HepG2 (cell line): ENCODE measurements around the gene IRF2. TPM values are rescaled to one million over a fixed set of nuclear protein-coding genes. Genes with fewer than 3 reads are reported as not detected.
A peak's percentile ranks its signal among the peaks of the same experiment; 100 is the strongest.

ENCODE experiments used
- ARNT ChIP-seq: fragments of 450-650 bp; IDR thresholded peaks from 2 replicates; pipeline ENCODE4 v1.6.1; 2017
- HOXA3 ChIP-seq: sonication (generic); formaldehyde crosslinking; IDR thresholded peaks from 2 replicates; pipeline ENCODE4 v1.5.0; 2020; ENCODE audit warnings: missing genetic modification reagents
- KLF12 ChIP-seq: sonication (generic); formaldehyde crosslinking; IDR thresholded peaks from 2 replicates; pipeline ENCODE4 v1.4.0; 2020; ENCODE audit warnings: missing genetic modification reagents, borderline replicate concordance
- MED8 ChIP-seq: sonication (generic); formaldehyde crosslinking; IDR thresholded peaks from 2 replicates; pipeline ENCODE4 v1.8.1; 2023; ENCODE audit warnings: mild to moderate bottlenecking, missing genetic modification reagents; ENCODE audit not compliant: insufficient replicate concordance
- MTF2 ChIP-seq: sonication (generic); formaldehyde crosslinking; IDR thresholded peaks from 2 replicates; pipeline ENCODE4 v1.5.0; 2020; ENCODE audit warnings: missing genetic modification reagents, borderline replicate concordance
- MXD4 ChIP-seq: IDR thresholded peaks from 2 replicates; pipeline ENCODE4 v1.6.1; 2016; ENCODE audit warnings: mild to moderate bottlenecking, missing biosample characterization, missing genetic modification reagents
- THAP11 ChIP-seq: IDR thresholded peaks from 2 replicates; pipeline ENCODE4 v1.6.1; 2016; ENCODE audit warnings: missing biosample characterization, missing genetic modification reagents
- THYN1 ChIP-seq: sonication (generic); formaldehyde crosslinking; IDR thresholded peaks from 2 replicates; pipeline ENCODE4 v1.8.1; 2023; ENCODE audit warnings: low read depth, mild to moderate bottlenecking, moderate library complexity, missing genetic modification reagents, borderline replicate concordance
- ZNF101 ChIP-seq: sonication (generic); formaldehyde crosslinking; IDR thresholded peaks from 2 replicates; pipeline ENCODE4 v1.4.0; 2020; ENCODE audit warnings: mild to moderate bottlenecking, low read depth, missing genetic modification reagents, borderline replicate concordance
- ZNF121 ChIP-seq: sonication (generic); formaldehyde crosslinking; IDR thresholded peaks from 2 replicates; pipeline ENCODE4 v1.5.0; 2020; ENCODE audit warnings: mild to moderate bottlenecking, missing genetic modification reagents
- ZNF343 ChIP-seq: sonication (generic); formaldehyde crosslinking; IDR thresholded peaks from 2 replicates; pipeline ENCODE4 v1.4.0; 2020; ENCODE audit warnings: mild to moderate bottlenecking, missing genetic modification reagents
- ZNF44 ChIP-seq: sonication (generic); formaldehyde crosslinking; IDR thresholded peaks from 2 replicates; pipeline ENCODE4 v1.5.1; 2020; ENCODE audit warnings: mild to moderate bottlenecking, missing genetic modification reagents
- ZNF703 ChIP-seq: sonication (generic); formaldehyde crosslinking; IDR thresholded peaks from 2 replicates; pipeline ENCODE4 v1.5.1; 2020; ENCODE audit warnings: missing genetic modification reagents, mild to moderate bottlenecking, moderate library complexity, borderline replicate concordance
- ZNF747 ChIP-seq: sonication (generic); formaldehyde crosslinking; IDR thresholded peaks from 2 replicates; pipeline ENCODE4 v1.8.1; 2023; ENCODE audit warnings: missing genetic modification reagents, mild to moderate bottlenecking, borderline replicate concordance
- polyA plus RNA-seq, 8 experiments: library from polyadenylated mRNA; depleted of rRNA in 3 of 8; stranded (reverse) in 7 of 8; unstranded in 1 of 8; fragments of >200 nt; fragmentation: Illumina TruSeq in 4 of 8; extraction: Trizol in 4 of 8; gene quantifications; 2 replicates each; pipeline versions ENCODE4 v1.2.1 to v1.2.3, GENCODE V29; 2011 to 2016; ENCODE audit warnings: low read depth in 4 of 8, missing spikeins in 1 of 8, mixed read lengths in 1 of 8; ENCODE audit not compliant: insufficient read depth in 1 of 8
- total RNA-seq, 5 experiments: library from RNA; depleted of rRNA; stranded (reverse); fragments of >200 nt; fragmentation: Illumina TruSeq; extraction: Trizol; gene quantifications; 2 replicates each; pipeline ENCODE4 v1.2.3, GENCODE V29; 2016; ENCODE audit warnings: low read depth in 1 of 5
- TF ChIP-seq, protein P1 (sequence below): sonication (generic); formaldehyde crosslinking; IDR thresholded peaks from 2 replicates; pipeline ENCODE4 v1.4.0; 2020; ENCODE audit warnings: mild to moderate bottlenecking, missing genetic modification reagents, borderline replicate concordance
- TF ChIP-seq, protein P2 (sequence below): sonication (generic); formaldehyde crosslinking; IDR thresholded peaks from 2 replicates; pipeline ENCODE4 v1.4.0; 2020; ENCODE audit warnings: missing genetic modification reagents
- TF ChIP-seq, protein P3 (sequence below): sonication (generic); formaldehyde crosslinking; IDR thresholded peaks from 2 replicates; pipeline ENCODE4 v1.8.1; 2023; ENCODE audit warnings: mild to moderate bottlenecking, missing genetic modification reagents
- TF ChIP-seq, protein P4 (sequence below): sonication (generic); formaldehyde crosslinking; IDR thresholded peaks from 2 replicates; pipeline ENCODE4 v1.8.1; 2022; ENCODE audit warnings: low read depth, mild to moderate bottlenecking, missing genetic modification reagents

The IRF2 gene
- total and polyA plus RNA-seq, 2 of the 13 experiments (the other 11 are each of a cell fraction or from before 2014, with no cell fraction given) = 15.5 to 28.8 TPM

DNA sequence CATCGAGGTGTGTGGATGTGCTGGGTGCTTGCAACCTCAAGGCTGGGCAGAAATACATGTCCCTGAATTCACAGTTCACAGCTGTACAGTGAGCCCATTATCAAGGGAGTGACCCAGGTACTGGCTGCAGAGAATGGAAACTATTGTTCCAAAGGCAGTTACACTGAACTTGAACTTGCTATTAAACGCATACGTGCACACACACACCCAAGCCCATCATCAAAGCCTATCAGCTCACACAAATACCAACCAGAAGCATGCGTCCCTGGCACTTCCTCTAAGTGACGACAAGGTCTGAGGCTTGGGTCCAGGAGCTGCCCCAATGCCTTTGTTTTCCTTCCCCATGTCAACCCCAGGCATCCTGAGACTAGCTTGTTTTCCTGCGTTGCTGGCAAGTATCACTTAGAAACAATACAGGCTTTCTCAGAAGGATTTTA, 88.6 kb downstream of the IRF2 start (continued):
- TF ChIP-seq, protein P1, sequence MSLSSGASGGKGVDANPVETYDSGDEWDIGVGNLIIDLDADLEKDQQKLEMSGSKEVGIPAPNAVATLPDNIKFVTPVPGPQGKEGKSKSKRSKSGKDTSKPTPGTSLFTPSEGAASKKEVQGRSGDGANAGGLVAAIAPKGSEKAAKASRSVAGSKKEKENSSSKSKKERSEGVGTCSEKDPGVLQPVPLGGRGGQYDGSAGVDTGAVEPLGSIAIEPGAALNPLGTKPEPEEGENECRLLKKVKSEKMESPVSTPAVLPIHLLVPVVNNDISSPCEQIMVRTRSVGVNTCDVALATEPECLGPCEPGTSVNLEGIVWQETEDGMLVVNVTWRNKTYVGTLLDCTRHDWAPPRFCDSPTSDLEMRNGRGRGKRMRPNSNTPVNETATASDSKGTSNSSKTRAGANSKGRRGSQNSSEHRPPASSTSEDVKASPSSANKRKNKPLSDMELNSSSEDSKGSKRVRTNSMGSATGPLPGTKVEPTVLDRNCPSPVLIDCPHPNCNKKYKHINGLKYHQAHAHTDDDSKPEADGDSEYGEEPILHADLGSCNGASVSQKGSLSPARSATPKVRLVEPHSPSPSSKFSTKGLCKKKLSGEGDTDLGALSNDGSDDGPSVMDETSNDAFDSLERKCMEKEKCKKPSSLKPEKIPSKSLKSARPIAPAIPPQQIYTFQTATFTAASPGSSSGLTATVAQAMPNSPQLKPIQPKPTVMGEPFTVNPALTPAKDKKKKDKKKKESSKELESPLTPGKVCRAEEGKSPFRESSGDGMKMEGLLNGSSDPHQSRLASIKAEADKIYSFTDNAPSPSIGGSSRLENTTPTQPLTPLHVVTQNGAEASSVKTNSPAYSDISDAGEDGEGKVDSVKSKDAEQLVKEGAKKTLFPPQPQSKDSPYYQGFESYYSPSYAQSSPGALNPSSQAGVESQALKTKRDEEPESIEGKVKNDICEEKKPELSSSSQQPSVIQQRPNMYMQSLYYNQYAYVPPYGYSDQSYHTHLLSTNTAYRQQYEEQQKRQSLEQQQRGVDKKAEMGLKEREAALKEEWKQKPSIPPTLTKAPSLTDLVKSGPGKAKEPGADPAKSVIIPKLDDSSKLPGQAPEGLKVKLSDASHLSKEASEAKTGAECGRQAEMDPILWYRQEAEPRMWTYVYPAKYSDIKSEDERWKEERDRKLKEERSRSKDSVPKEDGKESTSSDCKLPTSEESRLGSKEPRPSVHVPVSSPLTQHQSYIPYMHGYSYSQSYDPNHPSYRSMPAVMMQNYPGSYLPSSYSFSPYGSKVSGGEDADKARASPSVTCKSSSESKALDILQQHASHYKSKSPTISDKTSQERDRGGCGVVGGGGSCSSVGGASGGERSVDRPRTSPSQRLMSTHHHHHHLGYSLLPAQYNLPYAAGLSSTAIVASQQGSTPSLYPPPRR = peak; percentile 76; the same call in 1 of the 2 replicates
- TF ChIP-seq THAP11 (CRISPR knock-in tag) = peak; percentile 71
- 0 out of 2 replicates have a peak, but pooled peaks have one; percentile 32 for TF ChIP-seq ZNF44 (CRISPR knock-in tag)
- peak; percentile 44; the same call in 1 of the 2 replicates for TF ChIP-seq ZNF747 (CRISPR knock-in tag)
- TF ChIP-seq ARNT = no peak
- TF ChIP-seq MTF2 (CRISPR knock-in tag) = no peak
- no peak for TF ChIP-seq KLF12
- TF ChIP-seq ZNF703 (CRISPR knock-in tag) = no peak
- no peak for TF ChIP-seq MED8
- TF ChIP-seq, protein P2, sequence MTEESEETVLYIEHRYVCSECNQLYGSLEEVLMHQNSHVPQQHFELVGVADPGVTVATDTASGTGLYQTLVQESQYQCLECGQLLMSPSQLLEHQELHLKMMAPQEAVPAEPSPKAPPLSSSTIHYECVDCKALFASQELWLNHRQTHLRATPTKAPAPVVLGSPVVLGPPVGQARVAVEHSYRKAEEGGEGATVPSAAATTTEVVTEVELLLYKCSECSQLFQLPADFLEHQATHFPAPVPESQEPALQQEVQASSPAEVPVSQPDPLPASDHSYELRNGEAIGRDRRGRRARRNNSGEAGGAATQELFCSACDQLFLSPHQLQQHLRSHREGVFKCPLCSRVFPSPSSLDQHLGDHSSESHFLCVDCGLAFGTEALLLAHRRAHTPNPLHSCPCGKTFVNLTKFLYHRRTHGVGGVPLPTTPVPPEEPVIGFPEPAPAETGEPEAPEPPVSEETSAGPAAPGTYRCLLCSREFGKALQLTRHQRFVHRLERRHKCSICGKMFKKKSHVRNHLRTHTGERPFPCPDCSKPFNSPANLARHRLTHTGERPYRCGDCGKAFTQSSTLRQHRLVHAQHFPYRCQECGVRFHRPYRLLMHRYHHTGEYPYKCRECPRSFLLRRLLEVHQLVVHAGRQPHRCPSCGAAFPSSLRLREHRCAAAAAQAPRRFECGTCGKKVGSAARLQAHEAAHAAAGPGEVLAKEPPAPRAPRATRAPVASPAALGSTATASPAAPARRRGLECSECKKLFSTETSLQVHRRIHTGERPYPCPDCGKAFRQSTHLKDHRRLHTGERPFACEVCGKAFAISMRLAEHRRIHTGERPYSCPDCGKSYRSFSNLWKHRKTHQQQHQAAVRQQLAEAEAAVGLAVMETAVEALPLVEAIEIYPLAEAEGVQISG (CRISPR knock-in tag) = 0 out of 2 replicates have a peak, but pooled peaks have one; percentile 16
- TF ChIP-seq THYN1 (CRISPR knock-in tag) = 0 out of 2 replicates have a peak, but pooled peaks have one; percentile 27
- TF ChIP-seq, protein P3, sequence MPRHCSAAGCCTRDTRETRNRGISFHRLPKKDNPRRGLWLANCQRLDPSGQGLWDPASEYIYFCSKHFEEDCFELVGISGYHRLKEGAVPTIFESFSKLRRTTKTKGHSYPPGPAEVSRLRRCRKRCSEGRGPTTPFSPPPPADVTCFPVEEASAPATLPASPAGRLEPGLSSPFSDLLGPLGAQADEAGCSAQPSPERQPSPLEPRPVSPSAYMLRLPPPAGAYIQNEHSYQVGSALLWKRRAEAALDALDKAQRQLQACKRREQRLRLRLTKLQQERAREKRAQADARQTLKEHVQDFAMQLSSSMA (CRISPR knock-in tag) = 0 out of 2 replicates have a peak, but pooled peaks have one; percentile 29
- TF ChIP-seq ZNF101 (CRISPR knock-in tag) = no peak
- TF ChIP-seq, protein P4, sequence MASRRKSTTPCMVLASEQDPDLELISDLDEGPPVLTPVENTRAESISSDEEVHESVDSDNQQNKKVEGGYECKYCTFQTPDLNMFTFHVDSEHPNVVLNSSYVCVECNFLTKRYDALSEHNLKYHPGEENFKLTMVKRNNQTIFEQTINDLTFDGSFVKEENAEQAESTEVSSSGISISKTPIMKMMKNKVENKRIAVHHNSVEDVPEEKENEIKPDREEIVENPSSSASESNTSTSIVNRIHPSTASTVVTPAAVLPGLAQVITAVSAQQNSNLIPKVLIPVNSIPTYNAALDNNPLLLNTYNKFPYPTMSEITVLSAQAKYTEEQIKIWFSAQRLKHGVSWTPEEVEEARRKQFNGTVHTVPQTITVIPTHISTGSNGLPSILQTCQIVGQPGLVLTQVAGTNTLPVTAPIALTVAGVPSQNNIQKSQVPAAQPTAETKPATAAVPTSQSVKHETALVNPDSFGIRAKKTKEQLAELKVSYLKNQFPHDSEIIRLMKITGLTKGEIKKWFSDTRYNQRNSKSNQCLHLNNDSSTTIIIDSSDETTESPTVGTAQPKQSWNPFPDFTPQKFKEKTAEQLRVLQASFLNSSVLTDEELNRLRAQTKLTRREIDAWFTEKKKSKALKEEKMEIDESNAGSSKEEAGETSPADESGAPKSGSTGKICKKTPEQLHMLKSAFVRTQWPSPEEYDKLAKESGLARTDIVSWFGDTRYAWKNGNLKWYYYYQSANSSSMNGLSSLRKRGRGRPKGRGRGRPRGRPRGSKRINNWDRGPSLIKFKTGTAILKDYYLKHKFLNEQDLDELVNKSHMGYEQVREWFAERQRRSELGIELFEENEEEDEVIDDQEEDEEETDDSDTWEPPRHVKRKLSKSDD (CRISPR knock-in tag) = 0 out of 2 replicates have a peak, but pooled peaks have one; percentile 35
- TF ChIP-seq ZNF343 (CRISPR knock-in tag) = no peak
- peak; percentile 48; the same call in 1 of the 2 replicates for TF ChIP-seq MXD4 (CRISPR knock-in tag)
- peak; percentile 37; the same call in 1 of the 2 replicates for TF ChIP-seq HOXA3 (CRISPR knock-in tag)
- TF ChIP-seq ZNF121 (CRISPR knock-in tag) = no peak
